Colonic mucosa (tissue), 4 donors: ENCODE measurements around the gene MUC22. TPM values are rescaled to one million over a fixed set of nuclear protein-coding genes. Genes with fewer than 3 reads are reported as not detected.
"Not testable (repeated sequence)": the region's sequence is repeated elsewhere in the genome, so short reads cannot be mapped to it uniquely, and the experiment has no call there.

Experiments
- DNase-seq: peaks from one replicate; pipeline ENCODE4 v3.0.0-alpha.2; 2020
- H3K27ac ChIP-seq: fragments of 200-600 bp; one replicate; pipeline ENCODE4 v1.8.0; 2021
- H3K27me3 ChIP-seq: fragments of 200-600 bp; one replicate; pipeline ENCODE4 v1.8.0; 2021
- H3K36me3 ChIP-seq: fragments of 200-600 bp; one replicate; pipeline ENCODE4 v1.8.0; 2021
- H3K4me1 ChIP-seq: fragments of 200-600 bp; one replicate; pipeline ENCODE4 v1.8.0; 2021; ENCODE audit warnings: mild to moderate bottlenecking
- H3K4me3 ChIP-seq: fragments of 200-600 bp; one replicate; pipeline ENCODE4 v1.8.0; 2021
- H3K9ac ChIP-seq, 2 donors: one replicate each; pipeline ENCODE4 v1.7.0; 2013; ENCODE audit warnings: control low read depth in 2 of 2, low read depth in 2 of 2, low read length in 2 of 2
- H3K9me3 ChIP-seq: fragments of 200-600 bp; one replicate; pipeline ENCODE4 v1.8.0; 2021
- intact Hi-C: fragments of 100-400 bp; cut with DNase I; formaldehyde crosslinking; loops from one replicate; pipeline ENCODE4 v1.14.1; 2022
- total RNA-seq, 2 donors: library from RNA; stranded (reverse); fragmentation: NEBNext Ultra II Directional in 1 of 2; extraction: Animal tissue kit (Norgen Biotek cat#: 25700) in 1 of 2; gene quantifications; one replicate each; pipeline ENCODE4 v1.2.1, GENCODE V29; 2021
- TF ChIP-seq, protein P1 (sequence below): fragments of 200-600 bp; IDR thresholded peaks from one replicate; pipeline ENCODE4 v1.8.0; 2022; ENCODE audit warnings: antibody characterized with exemption, mild to moderate bottlenecking
- donor health status: healthy.
- donor health status: DM: no; HTN: no; CAD: no.
- donor health status: DM: no; HTN: no; CAD: no.

Gene MUC22
- total RNA-seq, 2 donors from 2014 or later = not detected

DNA sequence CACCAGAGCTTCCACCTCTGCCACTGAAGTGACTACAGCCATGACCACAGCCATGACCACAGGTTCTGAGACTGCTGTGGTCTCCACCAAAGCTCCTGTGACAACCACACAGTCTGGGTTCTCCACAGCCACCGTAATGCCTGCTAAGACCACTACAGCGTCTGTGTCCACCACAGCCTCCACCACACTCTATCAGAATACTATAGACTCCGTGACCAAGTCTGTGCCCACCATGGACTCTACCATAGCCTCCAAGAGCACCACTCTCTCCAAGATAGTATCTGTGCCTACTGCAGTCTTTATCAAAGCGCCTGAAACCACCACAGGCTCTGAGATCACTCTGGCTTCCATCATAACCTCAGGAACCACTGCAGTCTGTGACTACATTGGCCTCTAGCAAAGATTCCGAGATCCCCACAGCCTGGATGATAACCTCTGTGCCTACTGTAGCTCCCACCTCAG lies 45.1 kb upstream of the MUC22 start:
- Histone ChIP-seq H3K27me3 (no peaks in the 10 kb centered on the region), H3K27ac (no peak overlapping the region), H3K4me1 (no peaks in the 10 kb centered on the region), H3K9me3 (no peaks in the 10 kb centered on the region), H3K4me3 (no peak overlapping the region), H3K9ac (no peak overlapping the region), H3K36me3 (no peaks in the 10 kb centered on the region)
- intact Hi-C loops = no loop called here
- DNase-seq = no peak
- TF ChIP-seq, protein P1, sequence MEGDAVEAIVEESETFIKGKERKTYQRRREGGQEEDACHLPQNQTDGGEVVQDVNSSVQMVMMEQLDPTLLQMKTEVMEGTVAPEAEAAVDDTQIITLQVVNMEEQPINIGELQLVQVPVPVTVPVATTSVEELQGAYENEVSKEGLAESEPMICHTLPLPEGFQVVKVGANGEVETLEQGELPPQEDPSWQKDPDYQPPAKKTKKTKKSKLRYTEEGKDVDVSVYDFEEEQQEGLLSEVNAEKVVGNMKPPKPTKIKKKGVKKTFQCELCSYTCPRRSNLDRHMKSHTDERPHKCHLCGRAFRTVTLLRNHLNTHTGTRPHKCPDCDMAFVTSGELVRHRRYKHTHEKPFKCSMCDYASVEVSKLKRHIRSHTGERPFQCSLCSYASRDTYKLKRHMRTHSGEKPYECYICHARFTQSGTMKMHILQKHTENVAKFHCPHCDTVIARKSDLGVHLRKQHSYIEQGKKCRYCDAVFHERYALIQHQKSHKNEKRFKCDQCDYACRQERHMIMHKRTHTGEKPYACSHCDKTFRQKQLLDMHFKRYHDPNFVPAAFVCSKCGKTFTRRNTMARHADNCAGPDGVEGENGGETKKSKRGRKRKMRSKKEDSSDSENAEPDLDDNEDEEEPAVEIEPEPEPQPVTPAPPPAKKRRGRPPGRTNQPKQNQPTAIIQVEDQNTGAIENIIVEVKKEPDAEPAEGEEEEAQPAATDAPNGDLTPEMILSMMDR = no peak

GRCh38 chr6:30966154-30966553 lies 44.1 kb upstream of the MUC22 start:
- Histone ChIP-seq H3K4me1 (no peaks in the 10 kb centered on the region), H3K9ac (no peak overlapping the region), H3K4me3 (no peak overlapping the region), H3K27me3 (no peaks in the 10 kb centered on the region), H3K27ac (no peak overlapping the region), H3K36me3 (no peaks in the 10 kb centered on the region), H3K9me3 (no peaks in the 10 kb centered on the region)
- intact Hi-C loops = no loop called here
- TF ChIP-seq, protein P1 = no peak
- DNase-seq = no peak

DNA sequence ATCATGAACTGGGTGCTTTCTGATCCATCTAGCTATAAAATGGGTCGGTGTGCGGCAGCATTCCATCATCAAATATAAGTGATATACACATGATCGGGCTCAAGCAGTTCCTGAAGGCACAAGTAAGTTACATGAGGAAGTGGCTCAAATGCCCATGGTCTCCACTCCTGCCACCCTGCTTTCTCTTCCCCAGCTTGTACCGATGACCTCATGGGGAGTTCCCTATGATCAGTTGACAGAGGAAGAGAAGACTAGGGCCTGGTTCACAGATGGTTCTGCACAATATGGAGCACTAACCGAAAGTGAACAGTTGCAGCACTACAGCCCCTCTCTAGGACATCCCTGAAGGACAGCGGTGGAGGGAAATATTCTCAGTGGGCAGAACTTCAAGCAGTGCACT lies 41.1 kb upstream of the MUC22 start:
- H3K36me3 ChIP-seq, intact Hi-C loops, H3K4me1 ChIP-seq, H3K27me3 ChIP-seq, H3K4me3 ChIP-seq, H3K9me3 ChIP-seq, H3K9ac ChIP-seq, H3K27ac ChIP-seq, DNase-seq: not testable (repeated sequence)

DNA sequence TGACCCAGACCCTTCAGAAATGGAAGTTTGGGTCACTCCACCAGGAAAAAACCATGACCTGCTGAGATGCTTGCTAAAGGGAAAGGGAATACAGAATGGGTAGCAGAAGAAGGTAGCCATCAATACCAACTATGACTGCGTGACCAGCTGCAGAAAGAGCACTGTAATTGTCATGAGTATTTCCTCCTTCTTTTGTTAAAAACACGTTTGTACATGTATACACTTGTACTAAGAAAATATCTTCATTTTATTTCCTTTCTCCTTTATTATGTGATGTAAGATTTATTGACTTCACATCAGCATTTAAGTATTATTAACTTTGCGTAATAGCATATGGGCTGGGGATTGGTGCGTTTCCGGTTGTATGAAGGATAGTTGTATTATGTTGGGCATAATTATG lies 39.3 kb upstream of the MUC22 start:
- Histone ChIP-seq H3K36me3 (no peaks in the 10 kb centered on the region), H3K4me1 (no peaks in the 10 kb centered on the region), H3K9ac (no peak overlapping the region), H3K4me3 (no peak overlapping the region), H3K9me3 (no peaks in the 10 kb centered on the region), H3K27ac (no peak overlapping the region), H3K27me3 (no peaks in the 10 kb centered on the region)
- no peak for DNase-seq
- TF ChIP-seq, protein P1 = no peak
- intact Hi-C loops = no loop called here

DNA sequence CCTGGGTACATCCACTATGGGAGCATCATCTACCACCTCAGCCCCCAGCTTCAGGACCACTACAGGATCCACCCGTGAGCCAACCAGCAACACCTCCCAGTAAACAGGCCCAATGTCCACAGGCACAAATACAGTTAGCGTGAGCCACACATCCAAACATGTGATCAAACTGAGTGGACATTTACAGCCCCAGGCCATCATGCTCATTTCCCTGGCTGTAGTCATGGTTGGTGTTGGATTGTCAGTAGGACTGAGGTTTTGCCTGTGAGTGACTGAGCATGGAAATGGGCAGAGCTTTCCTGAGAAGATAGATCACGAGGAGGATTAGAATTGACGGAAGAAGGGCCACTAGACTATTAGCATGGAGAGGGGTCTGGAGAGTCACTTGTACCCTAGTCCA lies 37.5 kb upstream of the MUC22 start:
- no peak for DNase-seq
- no peak overlapping the region for H3K27ac ChIP-seq
- H3K4me1 ChIP-seq = no peaks in the 10 kb centered on the region
- intact Hi-C loops = no loop called here
- no peak overlapping the region for H3K4me3 ChIP-seq
- H3K36me3 ChIP-seq = no peaks in the 10 kb centered on the region
- no peaks in the 10 kb centered on the region for H3K27me3 ChIP-seq
- H3K9me3 ChIP-seq = no peaks in the 10 kb centered on the region
- no peak overlapping the region for H3K9ac ChIP-seq
- TF ChIP-seq, protein P1 = no peak

DNA sequence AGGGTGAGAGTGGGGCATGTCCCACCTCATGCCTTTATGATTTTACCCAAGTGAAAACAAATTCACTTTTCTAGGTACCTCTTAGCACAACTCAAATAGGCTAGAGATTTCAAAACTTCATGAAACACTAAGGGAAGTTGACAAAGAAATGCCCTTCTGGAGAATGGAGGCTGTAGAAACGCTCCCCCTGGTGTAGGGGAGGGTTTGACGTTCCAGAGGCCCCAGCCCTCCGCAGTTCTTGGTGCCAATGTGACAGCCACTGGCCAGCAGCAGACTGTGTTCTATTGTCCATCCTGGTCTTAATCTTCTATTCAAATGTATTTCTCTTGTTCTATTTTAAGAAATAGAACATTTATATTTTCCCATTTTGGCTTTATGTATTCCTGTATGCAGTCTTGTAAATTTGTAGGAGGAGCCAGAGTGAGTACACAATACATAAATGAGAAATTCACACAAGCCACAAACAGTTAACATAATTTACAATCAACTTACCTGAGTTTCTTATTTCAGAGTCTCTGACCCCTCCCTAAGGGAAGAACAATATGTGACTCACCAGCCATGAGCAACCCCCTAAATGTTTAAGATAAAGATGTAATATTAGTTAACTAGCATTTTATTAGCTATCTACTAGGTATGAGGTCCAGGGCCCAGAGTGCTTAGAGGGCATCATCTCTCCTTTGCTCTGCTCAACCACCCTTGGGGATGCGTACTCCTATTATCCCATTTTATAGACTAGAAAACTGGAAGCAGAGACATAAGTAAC lies 35.6 kb upstream of the MUC22 start:
- TF ChIP-seq, protein P1 = no peak
- no peaks in the 10 kb centered on the region for H3K27me3 ChIP-seq

More for the DNA sequence above, 35.6 kb upstream of the MUC22 start:
- Histone ChIP-seq H3K9ac (no peak overlapping the region), H3K4me1 (no peaks in the 10 kb centered on the region), H3K4me3 (no peak overlapping the region), H3K27ac (no peak overlapping the region), H3K36me3 (no peaks in the 10 kb centered on the region), H3K9me3 (no peaks in the 10 kb centered on the region)
- intact Hi-C loops = no loop called here
- DNase-seq = no peak
